Heart left ventricle (tissue), 16 donors: ENCODE results near the gene KLK1. TPM values are rescaled to one million over a fixed set of nuclear protein-coding genes. Genes with fewer than 3 reads are reported as not detected.

Experiments used
- ATAC-seq, 4 donors: fragments of 200-7000 bp; cut with Tn5 transposase; one replicate each; pipeline ENCODE4 v1.9.1; 2020 to 2022; ENCODE audit warnings: moderate library complexity in 4 of 4, mild to moderate bottlenecking in 3 of 4, moderate number of reproducible peaks in 1 of 4
- DNase-seq, 5 donors: peaks; one replicate each; pipeline ENCODE4 v3.0.0-alpha.2; 2020
- H3K27ac ChIP-seq, 12 donors: fragments of 200-600 bp; sonication (generic) in 4 of 12; one replicate each; pipeline versions ENCODE4 v1.5.0 to v1.8.0; 2016 to 2022; ENCODE audit warnings: mild to moderate bottlenecking in 2 of 12
- H3K27me3 ChIP-seq, 9 donors: fragments of 200-600 bp; sonication (generic) in 2 of 9; one replicate each; pipeline versions ENCODE4 v1.5.1 to v1.8.0; 2016 to 2022; ENCODE audit warnings: mild to moderate bottlenecking in 3 of 9
- H3K36me3 ChIP-seq, 9 donors: fragments of 200-600 bp; sonication (generic) in 2 of 9; one replicate each; pipeline versions ENCODE4 v1.5.0 to v1.8.0; 2018 to 2022; ENCODE audit warnings: mild to moderate bottlenecking in 2 of 9
- H3K4me1 ChIP-seq, 12 donors: fragments of 200-600 bp; sonication (generic) in 4 of 12; one replicate each; pipeline versions ENCODE4 v1.5.0 to v1.8.0; 2016 to 2022; ENCODE audit warnings: mild to moderate bottlenecking in 3 of 12
- H3K4me3 ChIP-seq, 12 donors: fragments of 200-600 bp; sonication (generic) in 4 of 12; one replicate each; pipeline versions ENCODE4 v1.5.0 to v1.8.0; 2017 to 2022; ENCODE audit warnings: mild to moderate bottlenecking in 9 of 12, moderate library complexity in 4 of 12
- H3K9me3 ChIP-seq, 12 donors: fragments of 200-600 bp; sonication (generic) in 4 of 12; one replicate each; pipeline versions ENCODE4 v1.5.0 to v1.8.0; 2016 to 2022; ENCODE audit warnings: mild to moderate bottlenecking in 1 of 12
- CTCF ChIP-seq, 12 donors: fragments of 200-600 bp; sonication (generic) in 4 of 12; IDR thresholded peaks; one replicate each; pipeline versions ENCODE4 v1.5.0 to v1.8.0; 2018 to 2022; ENCODE audit warnings: antibody characterized with exemption in 12 of 12, mild to moderate bottlenecking in 5 of 12
- POLR2A ChIP-seq, 2 donors: fragments of 450-650 bp; IDR thresholded peaks; one replicate each; pipeline ENCODE4 v1.6.1; 2017; ENCODE audit warnings: antibody characterized with exemption in 2 of 2, mild to moderate bottlenecking in 2 of 2, moderate library complexity in 2 of 2
- WGBS, 4 donors: extraction: QIAGEN DNeasy Blood & Tissue Kit in 2 of 4; methylation state at CpG; one replicate each; pipeline versions ENCODE4 v1.1.5 to v1.1.7; 2013 to 2018; 5-methylcytosine and 5-hydroxymethylcytosine counted together
- intact Hi-C, 10 donors: fragments of 100-400 bp; cut with DNase I; formaldehyde crosslinking; loops; one replicate each; pipeline versions ENCODE4 v1.11.1 to v1.14.2; 2022
- polyA plus RNA-seq, 2 donors: library from polyadenylated mRNA; stranded (reverse); fragments of 200-250 nt; gene quantifications; one replicate each; pipeline ENCODE4 v1.2.3, GENCODE V29; 2013
- total RNA-seq, 9 donors: library from RNA; depleted of rRNA in 2 of 9; stranded (reverse); fragments of >200 nt in 2 of 9; fragmentation: NEBNext Ultra II Directional in 3 of 9; extraction: Animal tissue kit (Norgen Biotek cat#: 25700) in 3 of 9; gene quantifications; one replicate each; pipeline versions ENCODE4 v1.1.0 to v1.2.4, GENCODE V29; 2016 to 2023
- donor health status: ischemic (EF 13 %, LVEDD 7.1; RV severe dilation, severe dysfunction).
- donor health status: healthy with polysubstance abuse.
- donor health status: DM: no; HTN: yes; CAD: no.
- donor health status: DM: no; HTN: no; CAD: no.
- donor health status: ischemic (EF 25% LVEDD 6.9; RV normal size, moderate dysfunction).
- donor health status: ischemic (EF 25% LVEDD 5.7; RV mildly dilated, moderate dysfunction).
- donor health status: healthy.
- donor health status: DM: yes; HTN: yes; CAD: no.
- donor health status: ischemic (EF 35%, LVEDD 5.7; RV mildly dilated, moderate dysfunction).
- donor health status: nonischemic (EF 11% LVEDD 7.7; RV severe dilation, severe dysfunction).
- donor health status: DM: yes; HTN: yes; CAD: no.
- donor health status: PGD.
- donor health status: ischemic (EF 29% LVEDD 5.4; RV normal size, mild dysfunction).
- donor health status: nonischemic (EF 23%, LVEDD 6.1; RV moderate dilation, normal function).

The KLK1 gene
- total and polyA plus RNA-seq, 11 donors: 0.50 to 1.4 (median 0.58) TPM; not detected in 5

GRCh38 chr19:50797781-50798658 is 25.6 kb downstream of the KLK1 start:
- H3K9me3 ChIP-seq: no peaks in the 10 kb centered on the region
- DNase-seq (no peak), ATAC-seq (no peak)
- peaks cover under 1 to 9% (median 4%) of the 10 kb centered on the region in 12 donors for H3K4me1 ChIP-seq
- no peak overlapping the region for H3K27ac ChIP-seq
- TF ChIP-seq CTCF (IDR thresholded peaks at IDR 0.05): no peak
- intact Hi-C loops: no loop called here
- peaks cover 0 to 52% (median 35%) of the 10 kb centered on the region in 9 donors for H3K36me3 ChIP-seq
- H3K4me3 ChIP-seq: no peak overlapping the region
- 78 to 87% (median 84%) methylated on average over 10 to 18 of the region's 18 CpGs for WGBS, 4 donors
- H3K27me3 ChIP-seq: peaks cover 0 to 3% (median 0%) of the 10 kb centered on the region in 9 donors

DNA sequence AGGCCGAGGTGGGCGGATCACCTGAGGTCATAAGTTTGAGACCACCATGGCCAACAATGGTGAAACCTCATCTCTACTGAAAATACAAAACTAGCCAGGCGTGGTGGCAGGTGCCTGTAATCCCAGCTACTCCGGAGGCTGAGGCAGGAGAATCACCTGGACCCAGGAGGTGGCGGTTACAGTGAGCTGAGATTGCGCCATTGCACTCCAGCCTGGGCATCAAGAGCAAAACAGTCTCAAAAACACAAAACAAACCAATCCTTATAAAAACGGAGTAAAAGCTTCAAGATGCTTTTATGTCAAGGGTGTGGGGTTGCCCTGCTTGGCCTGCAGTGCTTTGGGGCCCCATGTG is 26.2 kb downstream of the KLK1 start:
- intact Hi-C loops: no loop called here

DNA sequence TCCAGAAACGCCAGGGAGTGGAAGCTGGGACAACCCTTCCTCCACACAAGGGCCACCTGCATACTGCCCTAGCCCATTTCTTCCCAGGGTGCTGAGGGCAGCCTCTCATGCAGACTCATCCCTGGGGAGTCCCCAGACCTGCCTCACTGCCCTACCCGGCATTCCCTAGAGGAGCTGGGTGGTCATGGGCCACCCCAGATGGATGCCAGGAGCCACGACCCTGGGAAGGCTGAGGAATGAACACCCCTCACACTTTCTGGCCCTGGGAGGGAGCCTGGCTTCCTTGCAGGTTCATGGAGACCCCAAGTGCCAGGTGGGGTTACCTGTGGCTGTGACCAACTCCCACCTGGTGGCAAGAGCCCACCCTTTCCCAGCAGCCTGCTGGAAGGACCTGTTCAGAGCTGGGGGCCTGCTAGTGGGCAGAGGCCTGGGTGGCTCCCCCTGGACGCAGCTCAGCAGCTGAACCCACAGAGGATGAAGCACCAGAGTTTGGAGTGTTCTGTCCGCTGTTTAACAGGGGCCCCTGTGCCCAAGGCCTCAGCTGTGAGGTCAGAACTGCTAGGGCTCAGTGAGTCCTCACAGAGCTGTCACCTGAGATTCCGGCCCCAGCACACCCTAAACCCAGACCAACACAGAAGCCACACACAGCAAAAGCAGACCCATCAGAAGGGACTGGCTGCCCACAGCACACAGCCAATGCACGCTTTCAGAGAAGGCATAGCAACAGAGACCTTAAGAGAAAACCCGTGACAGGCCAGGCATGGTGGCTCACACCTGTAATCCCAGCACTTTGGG is 26.8 kb downstream of the KLK1 start:
- H3K9me3 ChIP-seq: no peaks in the 10 kb centered on the region
- H3K4me1 ChIP-seq: no peaks in the 10 kb centered on the region
- DNase-seq: no peak
- H3K27me3 ChIP-seq: peaks cover 0 to 8% (median 0%) of the 10 kb centered on the region in 9 donors
- intact Hi-C loops: no loop called here
- no peak overlapping the region for H3K4me3 ChIP-seq
- no peak overlapping the region for H3K27ac ChIP-seq
- 84 to 95% (median 89%) methylated on average over 5 to 8 of the region's 8 CpGs for WGBS, 4 donors
- no peak for ATAC-seq
- no peak for TF ChIP-seq CTCF (IDR thresholded peaks at IDR 0.05)
- no peak for TF ChIP-seq POLR2A (IDR thresholded peaks at IDR 0.05)
- H3K36me3 ChIP-seq: peaks cover 0 to 48% (median 31%) of the 10 kb centered on the region in 9 donors

More for the DNA sequence above, 26.2 kb downstream of the KLK1 start:
- H3K4me1 ChIP-seq: peaks cover 0 to 3% (median 0%) of the 10 kb centered on the region in 12 donors
- H3K36me3 ChIP-seq: peaks cover 0 to 52% (median 35%) of the 10 kb centered on the region in 9 donors
- WGBS, 4 donors: 71 to 93% (median 89%) methylated on average over 7 of the region's 7 CpGs
- TF ChIP-seq POLR2A (IDR thresholded peaks at IDR 0.05): no peak
- no peak for TF ChIP-seq CTCF (IDR thresholded peaks at IDR 0.05)
- no peak overlapping the region for H3K4me3 ChIP-seq
- no peak for DNase-seq
- H3K9me3 ChIP-seq: no peaks in the 10 kb centered on the region
- H3K27ac ChIP-seq: no peak overlapping the region
- no peak for ATAC-seq
- peaks cover 0 to 3% (median 0%) of the 10 kb centered on the region in 9 donors for H3K27me3 ChIP-seq

- DNase-seq (no peak), ATAC-seq (no peak)
- intact Hi-C loops: no loop called here
- TF ChIP-seq POLR2A (IDR thresholded peaks at IDR 0.05) (no peak), CTCF (IDR thresholded peaks at IDR 0.05) (no peak)
- no peak overlapping the region for H3K4me3 ChIP-seq
- H3K4me1 ChIP-seq: no peaks in the 10 kb centered on the region
- no peaks in the 10 kb centered on the region for H3K9me3 ChIP-seq
- peaks cover 0 to 12% (median 0%) of the 10 kb centered on the region in 9 donors for H3K27me3 ChIP-seq
- 83 to 88% (median 87%) methylated on average over 6 to 9 of the region's 9 CpGs for WGBS, 4 donors
- H3K36me3 ChIP-seq: peaks cover 0 to 42% (median 25%) of the 10 kb centered on the region in 9 donors
- H3K27ac ChIP-seq: no peak overlapping the region
Measured at GRCh38 chr19:50796128-50796633, 27.4 kb downstream of the KLK1 start.
